Heart right ventricle (tissue), 16 donors: Measurements from ENCODE around the gene SGCE. TPM values are rescaled to one million over a fixed set of nuclear protein-coding genes. Genes with fewer than 3 reads are reported as not detected.

ENCODE experiments used
- ATAC-seq, 8 donors: fragments of 200-7000 bp; cut with Tn5 transposase; one replicate each; pipeline ENCODE4 v1.9.1; 2020; ENCODE audit warnings: mild to moderate bottlenecking in 8 of 8, moderate library complexity in 8 of 8, moderate number of reproducible peaks in 1 of 8
- DNase-seq, 2 donors: peaks; one replicate each; pipeline ENCODE4 v3.0.0-alpha.2; 2020
- H3K27ac ChIP-seq, 10 donors: fragments of 200-600 bp; sonication (generic) in 2 of 10; one replicate each; pipeline versions ENCODE4 v1.5.0 to v1.8.0; 2020 to 2022; ENCODE audit warnings: mild to moderate bottlenecking in 3 of 10
- H3K27me3 ChIP-seq, 7 donors: fragments of 200-600 bp; one replicate each; pipeline ENCODE4 v1.8.0; 2021 to 2022; ENCODE audit warnings: mild to moderate bottlenecking in 2 of 7
- H3K36me3 ChIP-seq, 9 donors: fragments of 200-600 bp; sonication (generic) in 1 of 9; one replicate each; pipeline versions ENCODE4 v1.5.0 to v1.8.0; 2020 to 2022; ENCODE audit warnings: mild to moderate bottlenecking in 2 of 9
- H3K4me1 ChIP-seq, 9 donors: fragments of 200-600 bp; sonication (generic) in 1 of 9; one replicate each; pipeline versions ENCODE4 v1.5.0 to v1.8.0; 2020 to 2022; ENCODE audit warnings: mild to moderate bottlenecking in 4 of 9
- H3K4me3 ChIP-seq, 10 donors: fragments of 200-600 bp; sonication (generic) in 2 of 10; one replicate each; pipeline versions ENCODE4 v1.5.0 to v1.8.0; 2020 to 2022; ENCODE audit warnings: mild to moderate bottlenecking in 7 of 10, moderate library complexity in 2 of 10
- H3K9me3 ChIP-seq, 11 donors: fragments of 200-600 bp in 10 of 11; sonication (generic) in 2 of 11; one replicate each; pipeline versions ENCODE4 v1.5.0 to v1.8.0; 2013 to 2022; ENCODE audit warnings: mild to moderate bottlenecking in 2 of 11, control low read depth in 1 of 11, moderate library complexity in 1 of 11
- WGBS, 2 donors: extraction: QIAGEN DNeasy Blood & Tissue Kit; methylation state at CpG; one replicate each; pipeline ENCODE4 v1.1.7; 2013; ENCODE audit warnings: inconsistent platforms in 1 of 2; 5-methylcytosine and 5-hydroxymethylcytosine counted together
- intact Hi-C, 10 donors: fragments of 100-400 bp; cut with DNase I; formaldehyde crosslinking; loops; one replicate each; pipeline versions ENCODE4 v1.11.1 to v1.14.2; 2022
- polyA plus RNA-seq, 2 donors: library from polyadenylated mRNA; stranded (reverse); fragments of 200-250 nt; gene quantifications; one replicate each; pipeline ENCODE4 v1.2.3, GENCODE V29; 2013
- total RNA-seq, 10 donors: library from RNA; stranded (reverse); fragmentation: NEBNext Ultra II Directional in 3 of 10; extraction: Animal tissue kit (Norgen Biotek cat#: 25700) in 3 of 10; gene quantifications; one replicate each; pipeline versions ENCODE4 v1.2.1 to v1.2.4, GENCODE V29; 2021 to 2023
- TF ChIP-seq, protein P1 (sequence below), 9 donors: fragments of 200-600 bp; sonication (generic) in 2 of 9; IDR thresholded peaks; one replicate each; pipeline versions ENCODE4 v1.5.0 to v1.8.0; 2021 to 2022; ENCODE audit warnings: antibody characterized with exemption in 9 of 9, mild to moderate bottlenecking in 5 of 9, moderate library complexity in 1 of 9
- donor health status: Arrhythmogenic right ventricular cardiomyopathy.
- donor health status: ischemic (EF 13 %, LVEDD 7.1; RV severe dilation, severe dysfunction).
- donor health status: healthy with polysubstance abuse.
- donor health status: DM: no; HTN: yes; CAD: no.
- donor health status: DM: no; HTN: no; CAD: no.
- donor health status: ischemic (EF 25% LVEDD 6.9; RV normal size, moderate dysfunction).
- donor health status: ischemic (EF 25% LVEDD 5.7; RV mildly dilated, moderate dysfunction).
- donor health status: healthy.
- donor health status: DM: yes; HTN: yes; CAD: no.
- donor health status: Ischemic cardiomyopathy.
- donor health status: ischemic (EF 35%, LVEDD 5.7; RV mildly dilated, moderate dysfunction).
- donor health status: nonischemic (EF 11% LVEDD 7.7; RV severe dilation, severe dysfunction).
- donor health status: DM: yes; HTN: yes; CAD: no.
- donor health status: PGD.
- donor health status: ischemic (EF 29% LVEDD 5.4; RV normal size, mild dysfunction).
- donor health status: nonischemic (EF 23%, LVEDD 6.1; RV moderate dilation, normal function).

Gene SGCE
- total and polyA plus RNA-seq, 12 donors, result 11.5 to 31.1 (median 21.2) TPM

DNA sequence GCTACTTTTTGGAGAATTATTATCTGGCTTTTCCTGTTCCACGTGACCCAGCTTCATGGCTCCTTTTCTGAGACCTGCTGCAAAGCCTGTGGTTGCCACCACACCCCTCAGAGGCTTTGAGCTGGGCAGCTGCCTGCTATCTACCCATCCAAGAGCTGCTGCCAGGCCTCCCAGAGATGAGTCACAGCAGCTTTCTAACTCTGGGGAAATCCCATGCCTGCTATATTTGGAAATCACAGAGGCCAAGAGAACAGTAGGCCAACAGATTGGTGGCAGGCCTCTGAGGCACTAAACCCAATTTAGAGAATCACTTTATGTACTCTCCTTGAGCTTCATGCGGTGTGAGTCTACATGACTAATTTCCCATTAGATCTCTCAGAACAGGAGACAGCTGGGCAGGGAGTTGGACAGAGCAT lies 35.2 kb downstream of the SGCE start:
- H3K4me1 ChIP-seq, result peaks cover 0 to 17% (median 12%) of the 10 kb centered on the region in 9 donors
- ATAC-seq (peak; percentile 94 to 100 (median 100)), DNase-seq (peak; percentile 62 to 75)
- TF ChIP-seq, protein P1, sequence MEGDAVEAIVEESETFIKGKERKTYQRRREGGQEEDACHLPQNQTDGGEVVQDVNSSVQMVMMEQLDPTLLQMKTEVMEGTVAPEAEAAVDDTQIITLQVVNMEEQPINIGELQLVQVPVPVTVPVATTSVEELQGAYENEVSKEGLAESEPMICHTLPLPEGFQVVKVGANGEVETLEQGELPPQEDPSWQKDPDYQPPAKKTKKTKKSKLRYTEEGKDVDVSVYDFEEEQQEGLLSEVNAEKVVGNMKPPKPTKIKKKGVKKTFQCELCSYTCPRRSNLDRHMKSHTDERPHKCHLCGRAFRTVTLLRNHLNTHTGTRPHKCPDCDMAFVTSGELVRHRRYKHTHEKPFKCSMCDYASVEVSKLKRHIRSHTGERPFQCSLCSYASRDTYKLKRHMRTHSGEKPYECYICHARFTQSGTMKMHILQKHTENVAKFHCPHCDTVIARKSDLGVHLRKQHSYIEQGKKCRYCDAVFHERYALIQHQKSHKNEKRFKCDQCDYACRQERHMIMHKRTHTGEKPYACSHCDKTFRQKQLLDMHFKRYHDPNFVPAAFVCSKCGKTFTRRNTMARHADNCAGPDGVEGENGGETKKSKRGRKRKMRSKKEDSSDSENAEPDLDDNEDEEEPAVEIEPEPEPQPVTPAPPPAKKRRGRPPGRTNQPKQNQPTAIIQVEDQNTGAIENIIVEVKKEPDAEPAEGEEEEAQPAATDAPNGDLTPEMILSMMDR (IDR thresholded peaks at IDR 0.05), result no peak
- no peaks in the 10 kb centered on the region for H3K36me3 ChIP-seq
- H3K27me3 ChIP-seq, result no peaks in the 10 kb centered on the region
- peak overlapping the region in 7 of 10 donors; percentile 15 to 69 (median 35) for H3K27ac ChIP-seq
- intact Hi-C loops, result no loop called here
- H3K4me3 ChIP-seq, result no peak overlapping the region
- 11 to 13% methylated on average over 2 of the region's 2 CpGs for WGBS, 2 donors
- no peaks in the 10 kb centered on the region for H3K9me3 ChIP-seq

DNA sequence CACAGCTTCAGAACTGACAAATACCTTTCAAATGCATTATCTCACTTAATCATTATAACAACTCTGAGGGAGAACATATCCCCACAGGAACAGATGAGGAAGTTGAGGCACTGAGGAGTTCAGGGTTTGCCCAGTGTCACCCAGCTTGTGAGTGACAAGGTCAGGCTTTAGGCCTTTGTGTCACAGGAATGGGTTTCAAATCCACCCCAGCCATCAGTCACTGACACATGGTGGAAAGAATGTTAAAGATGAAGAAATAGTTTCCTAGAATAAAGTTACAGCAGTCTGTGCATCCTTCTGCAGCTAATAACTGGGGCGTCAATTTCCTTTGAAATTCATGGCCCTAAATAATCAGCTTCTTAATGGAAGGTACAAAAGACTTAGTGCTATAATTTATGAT lies 37.8 kb downstream of the SGCE start:
- intact Hi-C loops, result no loop called here
- TF ChIP-seq, protein P1 (IDR thresholded peaks at IDR 0.05), result no peak
- ATAC-seq, result no peak
- Histone ChIP-seq H3K27ac (no peak overlapping the region), H3K36me3 (peaks cover 0 to 1% (median 0%) of the 10 kb centered on the region in 9 donors), H3K9me3 (no peaks in the 10 kb centered on the region), H3K27me3 (no peaks in the 10 kb centered on the region), H3K4me1 (peaks cover 0 to 17% (median 12%) of the 10 kb centered on the region in 9 donors), H3K4me3 (no peak overlapping the region)
- WGBS, 2 donors, result 96 to 97% methylated on average over 1 of the region's 1 CpG
- no peak for DNase-seq

DNA sequence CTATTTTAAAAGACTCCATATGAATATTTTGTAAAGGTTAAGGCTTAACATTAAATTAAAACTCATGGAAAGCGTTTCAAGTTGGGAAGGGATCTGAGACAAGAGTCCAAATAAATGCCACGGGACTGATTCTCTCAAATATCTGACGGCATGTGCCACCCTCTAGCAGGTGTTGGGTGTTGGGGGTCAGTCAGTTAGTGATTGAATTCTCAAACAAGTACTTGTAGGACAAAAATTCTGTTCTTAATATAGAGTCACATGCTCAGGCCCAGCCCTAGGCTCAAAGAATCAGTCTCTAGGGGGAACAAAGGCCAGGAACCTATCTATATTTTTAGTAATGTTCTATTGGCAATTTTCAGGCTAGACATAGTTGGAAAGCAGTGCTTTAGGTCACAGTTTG lies 39.1 kb downstream of the SGCE start:
- intact Hi-C loops, result no loop called here
- no peaks in the 10 kb centered on the region for H3K9me3 ChIP-seq
- H3K4me3 ChIP-seq, result no peak overlapping the region
- no peaks in the 10 kb centered on the region for H3K27me3 ChIP-seq
- TF ChIP-seq, protein P1 (IDR thresholded peaks at IDR 0.05), result no peak
- peaks cover 0 to 13% (median 0%) of the 10 kb centered on the region in 9 donors for H3K36me3 ChIP-seq
- no peak for ATAC-seq
- 92 to 93% methylated on average over 3 of the region's 3 CpGs for WGBS, 2 donors
- no peak for DNase-seq
- peaks cover 0 to 17% (median 12%) of the 10 kb centered on the region in 9 donors for H3K4me1 ChIP-seq
- no peak overlapping the region for H3K27ac ChIP-seq

DNA sequence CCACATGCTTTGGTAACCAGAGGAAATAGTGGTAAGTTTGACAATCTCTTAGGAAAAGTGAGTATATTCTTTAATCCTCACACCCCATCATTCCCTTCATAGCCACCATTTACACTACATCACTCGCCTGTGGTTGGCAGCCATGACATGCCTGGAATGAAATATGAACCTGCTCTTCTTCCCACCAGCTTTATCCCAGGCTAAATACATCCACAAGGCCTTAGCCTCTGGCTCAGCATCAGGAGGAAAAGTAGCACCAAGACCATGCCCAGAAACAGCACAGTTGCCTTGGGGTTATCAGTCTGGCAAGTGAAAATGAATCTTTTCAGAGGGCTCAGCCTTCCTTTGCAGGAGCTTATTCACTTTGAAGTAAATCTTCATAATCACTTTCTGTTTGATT lies 40.3 kb downstream of the SGCE start:
- no peak overlapping the region for H3K27ac ChIP-seq
- peaks cover 0 to 6% (median 5%) of the 10 kb centered on the region in 9 donors for H3K4me1 ChIP-seq
- H3K36me3 ChIP-seq, result peaks cover 0 to 17% (median 0%) of the 10 kb centered on the region in 9 donors
- no peaks in the 10 kb centered on the region for H3K9me3 ChIP-seq
- DNase-seq (no peak), ATAC-seq (no peak)
- 89 to 93% methylated on average over 1 of the region's 1 CpG for WGBS, 2 donors
- TF ChIP-seq, protein P1 (IDR thresholded peaks at IDR 0.05), result no peak
- intact Hi-C loops, result no loop called here
- H3K4me3 ChIP-seq, result no peak overlapping the region
- H3K27me3 ChIP-seq, result no peaks in the 10 kb centered on the region
